HepG2 (cell line): ENCODE measurements around the gene NOXA1. TPM values are rescaled to one million over a fixed set of nuclear protein-coding genes. Genes with fewer than 3 reads are reported as not detected.

Experiments used
- REST ChIP-seq, 2 experiments: IDR thresholded peaks; 2 replicates each; pipeline ENCODE4 v1.6.1; 2011 to 2012; ENCODE audit warnings: low read length in 2 of 2, borderline replicate concordance in 1 of 2, low read depth in 1 of 2, mild to moderate bottlenecking in 1 of 2, moderate library complexity in 1 of 2
- SNAPC4 ChIP-seq: sonication (generic); formaldehyde crosslinking; IDR thresholded peaks from 2 replicates; pipeline ENCODE4 v1.4.0; 2020; ENCODE audit warnings: mild to moderate bottlenecking, missing genetic modification reagents
- ZGPAT ChIP-seq: IDR thresholded peaks from 2 replicates; pipeline ENCODE4 v1.6.1; 2016; ENCODE audit warnings: mild to moderate bottlenecking
- ZNF646 ChIP-seq: sonication (generic); formaldehyde crosslinking; IDR thresholded peaks from 2 replicates; pipeline ENCODE4 v1.9.0; 2021; ENCODE audit warnings: mild to moderate bottlenecking, missing genetic modification reagents
- polyA plus RNA-seq, 8 experiments: library from polyadenylated mRNA; depleted of rRNA in 3 of 8; stranded (reverse) in 7 of 8; unstranded in 1 of 8; fragments of >200 nt; fragmentation: Illumina TruSeq in 4 of 8; extraction: Trizol in 4 of 8; gene quantifications; 2 replicates each; pipeline versions ENCODE4 v1.2.1 to v1.2.3, GENCODE V29; 2011 to 2016; ENCODE audit warnings: low read depth in 4 of 8, missing spikeins in 1 of 8, mixed read lengths in 1 of 8; ENCODE audit not compliant: insufficient read depth in 1 of 8
- total RNA-seq, 5 experiments: library from RNA; depleted of rRNA; stranded (reverse); fragments of >200 nt; fragmentation: Illumina TruSeq; extraction: Trizol; gene quantifications; 2 replicates each; pipeline ENCODE4 v1.2.3, GENCODE V29; 2016; ENCODE audit warnings: low read depth in 1 of 5

NOXA1 gene
- total and polyA plus RNA-seq, 2 of the 13 experiments (the other 11 are each of a cell fraction or from before 2014, with no cell fraction given) = 0.78 to 1.2 TPM

- TF ChIP-seq REST (IDR thresholded peaks at IDR 0.05; ENCODE audit: borderline replicate concordance in 1 of 2, low read depth in 1 of 2, low read length in 2 of 2) (no peak), ZGPAT (CRISPR knock-in tag) (0 out of 2 replicates have a peak, but pooled peaks have one; percentile 19), ZNF646 (no peak), SNAPC4 (CRISPR knock-in tag) (no peak)
Measured at GRCh38 chr9:137447722-137448601, 24.8 kb downstream of the NOXA1 start (continued).
